OCI-LY1 (cell line): ENCODE data around the gene ADPRM.
A peak's percentile ranks its signal among the peaks of the same experiment; 100 is the strongest.

Experiments
- EZH2 ChIP-seq: fragments of 200-600 bp; sonication (generic), shearing (Covaris generic); IDR thresholded peaks from 2 replicates; pipeline ENCODE4 v1.8.0; 2017; ENCODE audit warnings: borderline replicate concordance, mixed run types, mild to moderate bottlenecking, antibody characterized with exemption, low read length, moderate library complexity, mixed read lengths
- TF ChIP-seq, protein P1 (sequence below): fragments of 200-600 bp; sonication (generic), shearing (Covaris generic); IDR thresholded peaks from 2 replicates; pipeline ENCODE4 v1.5.1; 2017; ENCODE audit warnings: mild to moderate bottlenecking, antibody characterized with exemption, low read length, moderate library complexity, mixed read lengths

DNA sequence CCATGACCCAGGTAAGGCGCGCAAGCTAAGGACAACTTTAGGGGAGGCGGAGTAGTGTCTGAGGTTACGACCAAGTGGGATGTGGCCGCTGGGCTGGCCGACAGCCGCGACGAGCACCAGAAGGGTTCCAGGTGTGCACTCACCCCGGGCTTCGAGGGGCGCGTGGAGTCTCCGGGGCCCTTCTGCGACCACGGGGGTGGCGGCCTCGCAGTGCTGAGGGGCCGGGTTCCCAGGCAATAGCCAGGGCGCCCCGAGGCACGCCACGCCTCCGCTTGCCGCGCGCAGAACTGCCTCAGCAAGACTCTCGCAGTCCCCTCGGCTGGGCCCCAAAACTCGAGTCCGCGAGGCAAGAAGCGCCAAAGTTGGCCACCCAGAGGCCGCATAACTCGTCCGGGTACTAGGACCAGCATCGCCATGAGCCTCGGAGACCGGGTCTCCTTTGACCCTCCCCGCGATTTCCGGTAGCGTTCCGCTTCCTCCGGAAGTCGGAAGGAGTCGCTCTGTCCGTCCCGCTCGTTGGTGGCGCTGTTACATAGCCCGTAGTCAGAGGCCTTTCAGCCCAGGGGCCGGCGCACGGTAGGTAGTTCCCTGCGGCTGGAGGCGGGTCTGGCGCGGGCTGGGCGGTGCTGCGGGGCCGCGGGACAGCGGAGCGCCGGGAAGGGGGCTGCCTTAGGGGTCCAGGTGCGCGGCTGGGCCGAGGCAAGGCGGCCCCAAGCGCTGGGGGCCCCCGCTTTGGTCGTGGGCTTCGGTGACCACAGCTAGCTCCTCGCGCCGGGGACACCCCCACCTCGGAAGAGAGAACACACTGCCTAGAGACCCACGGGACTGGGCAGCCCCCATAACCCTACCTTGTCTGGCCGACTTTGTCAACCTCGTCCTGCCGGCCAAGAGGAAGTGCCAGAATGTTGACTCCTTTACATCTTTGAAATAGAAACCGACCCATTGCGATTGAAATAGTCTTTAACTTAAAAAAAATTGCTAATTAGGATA, at the start of gene ADPRM, which contains the start of gene SCO1:
- TF ChIP-seq, protein P1, sequence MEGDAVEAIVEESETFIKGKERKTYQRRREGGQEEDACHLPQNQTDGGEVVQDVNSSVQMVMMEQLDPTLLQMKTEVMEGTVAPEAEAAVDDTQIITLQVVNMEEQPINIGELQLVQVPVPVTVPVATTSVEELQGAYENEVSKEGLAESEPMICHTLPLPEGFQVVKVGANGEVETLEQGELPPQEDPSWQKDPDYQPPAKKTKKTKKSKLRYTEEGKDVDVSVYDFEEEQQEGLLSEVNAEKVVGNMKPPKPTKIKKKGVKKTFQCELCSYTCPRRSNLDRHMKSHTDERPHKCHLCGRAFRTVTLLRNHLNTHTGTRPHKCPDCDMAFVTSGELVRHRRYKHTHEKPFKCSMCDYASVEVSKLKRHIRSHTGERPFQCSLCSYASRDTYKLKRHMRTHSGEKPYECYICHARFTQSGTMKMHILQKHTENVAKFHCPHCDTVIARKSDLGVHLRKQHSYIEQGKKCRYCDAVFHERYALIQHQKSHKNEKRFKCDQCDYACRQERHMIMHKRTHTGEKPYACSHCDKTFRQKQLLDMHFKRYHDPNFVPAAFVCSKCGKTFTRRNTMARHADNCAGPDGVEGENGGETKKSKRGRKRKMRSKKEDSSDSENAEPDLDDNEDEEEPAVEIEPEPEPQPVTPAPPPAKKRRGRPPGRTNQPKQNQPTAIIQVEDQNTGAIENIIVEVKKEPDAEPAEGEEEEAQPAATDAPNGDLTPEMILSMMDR, result peak; percentile 28
- TF ChIP-seq EZH2, result no peak
